ENCODE measurements around the gene ASMT.
A peak's percentile ranks its signal among the peaks of the same experiment; 100 is the strongest.
"Not testable (repeated sequence)": the region's sequence is repeated elsewhere in the genome, so short reads cannot be mapped to it uniquely, and the experiment has no call there.

The ASMT gene

DNA sequence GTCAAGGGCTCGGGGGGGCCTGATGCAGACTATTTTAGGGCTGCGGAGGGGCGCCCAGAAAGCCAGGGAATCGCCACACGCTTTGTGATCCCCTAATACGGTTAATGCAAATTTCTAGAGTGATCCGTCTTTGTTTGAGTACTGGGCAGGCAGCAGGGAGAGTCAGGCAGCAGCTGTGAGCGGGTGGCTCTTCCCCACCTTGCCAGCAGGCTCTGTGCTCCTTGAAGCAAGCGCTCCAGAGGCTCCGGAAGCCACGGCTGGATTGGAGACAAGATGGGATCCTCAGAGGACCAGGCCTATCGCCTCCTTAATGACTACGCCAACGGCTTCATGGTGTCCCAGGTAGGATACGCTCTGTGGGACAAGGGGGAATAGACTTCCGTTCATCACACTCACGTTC is at the start of gene ASMT:
ASMT (plus strand) TSS at position 133 of the 400 bp plus-strand sequence; CDS start at position 274, 141 bp downstream.
- H3K27me3 ChIP-seq (replicated peaks) = no peaks in the 10 kb centered on the region
- no peak within 1 kb of the TSS for H3K27ac ChIP-seq
- H3K36me3 ChIP-seq (replicated peaks) = no peaks in the 10 kb centered on the region
- no peak for DNase-seq
- no peak within 1 kb of the TSS for H3K4me3 ChIP-seq (ENCODE audit: low read depth, low read length)
- TF ChIP-seq, protein P1, sequence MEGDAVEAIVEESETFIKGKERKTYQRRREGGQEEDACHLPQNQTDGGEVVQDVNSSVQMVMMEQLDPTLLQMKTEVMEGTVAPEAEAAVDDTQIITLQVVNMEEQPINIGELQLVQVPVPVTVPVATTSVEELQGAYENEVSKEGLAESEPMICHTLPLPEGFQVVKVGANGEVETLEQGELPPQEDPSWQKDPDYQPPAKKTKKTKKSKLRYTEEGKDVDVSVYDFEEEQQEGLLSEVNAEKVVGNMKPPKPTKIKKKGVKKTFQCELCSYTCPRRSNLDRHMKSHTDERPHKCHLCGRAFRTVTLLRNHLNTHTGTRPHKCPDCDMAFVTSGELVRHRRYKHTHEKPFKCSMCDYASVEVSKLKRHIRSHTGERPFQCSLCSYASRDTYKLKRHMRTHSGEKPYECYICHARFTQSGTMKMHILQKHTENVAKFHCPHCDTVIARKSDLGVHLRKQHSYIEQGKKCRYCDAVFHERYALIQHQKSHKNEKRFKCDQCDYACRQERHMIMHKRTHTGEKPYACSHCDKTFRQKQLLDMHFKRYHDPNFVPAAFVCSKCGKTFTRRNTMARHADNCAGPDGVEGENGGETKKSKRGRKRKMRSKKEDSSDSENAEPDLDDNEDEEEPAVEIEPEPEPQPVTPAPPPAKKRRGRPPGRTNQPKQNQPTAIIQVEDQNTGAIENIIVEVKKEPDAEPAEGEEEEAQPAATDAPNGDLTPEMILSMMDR (IDR thresholded peaks at IDR 0.05; ENCODE audit: low read depth, low read length, missing control alignments) = no peak
- in situ Hi-C loops (cut with HindIII; ENCODE audit: low pct_ligation_motif_present, low sequenced_read_pairs) = no loop called here

- H3K27ac ChIP-seq; H3K36me3 ChIP-seq (replicated peaks); H3K27me3 ChIP-seq (replicated peaks); in situ Hi-C loops (cut with HindIII; ENCODE audit: low pct_ligation_motif_present, low sequenced_read_pairs); DNase-seq; H3K4me3 ChIP-seq (ENCODE audit: low read depth, low read length): not testable (repeated sequence)
Measured at GRCh38 chrX:1574181-1574580, 40.7 kb upstream of the ASMT start.

DNA sequence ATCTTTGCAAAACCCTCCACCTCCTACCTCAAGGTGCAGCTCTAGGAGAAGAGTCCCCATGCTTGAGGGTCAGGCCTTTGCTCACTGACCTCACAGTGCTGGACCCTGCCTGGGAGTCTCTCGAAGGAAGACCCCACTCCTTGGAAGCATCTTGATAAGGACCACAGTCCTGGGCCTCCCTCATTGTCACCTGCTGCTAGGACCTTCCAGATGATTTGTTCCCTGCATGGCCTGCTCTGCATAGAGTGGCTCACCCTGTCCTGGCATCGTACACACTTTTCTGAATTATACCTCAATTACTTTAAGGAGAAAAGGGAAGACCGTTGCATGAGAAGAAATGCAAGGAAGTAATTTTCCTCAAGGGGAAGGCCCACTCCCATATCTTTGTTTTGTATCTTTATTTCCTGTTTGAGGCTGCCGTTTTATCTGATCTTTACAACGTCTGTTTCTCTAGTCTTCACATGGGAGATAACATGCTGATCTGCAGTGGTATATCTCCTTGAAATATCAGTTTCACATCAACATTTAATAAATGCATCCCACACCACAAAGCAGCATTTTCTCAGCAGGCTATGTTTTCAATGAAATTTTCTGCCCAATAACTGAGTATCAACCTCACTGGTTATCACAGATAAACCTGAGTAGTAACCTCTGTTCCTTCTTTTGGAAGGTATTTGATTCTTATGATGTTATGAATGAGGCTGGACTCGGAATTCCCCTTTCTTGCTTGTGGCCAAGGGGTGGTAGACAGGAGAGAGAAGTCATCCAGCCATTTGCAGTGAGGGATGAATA is 38.5 kb upstream of the ASMT start:
- no peak overlapping the region for H3K27ac ChIP-seq
- H3K36me3 ChIP-seq (replicated peaks) = no peaks in the 10 kb centered on the region
- DNase-seq = no peak
- TF ChIP-seq, protein P1 (IDR thresholded peaks at IDR 0.05; ENCODE audit: low read depth, low read length, missing control alignments) = no peak
- H3K4me3 ChIP-seq (ENCODE audit: low read depth, low read length) = no peak overlapping the region
- no peaks in the 10 kb centered on the region for H3K27me3 ChIP-seq (replicated peaks)
- in situ Hi-C loops (cut with HindIII; ENCODE audit: low pct_ligation_motif_present, low sequenced_read_pairs) = no loop called here

GRCh38 chrX:1577845-1578244 is 37.0 kb upstream of the ASMT start:
- Histone ChIP-seq H3K36me3 (replicated peaks) (no peaks in the 10 kb centered on the region), H3K4me3 (ENCODE audit: low read depth, low read length) (no peak overlapping the region), H3K27me3 (replicated peaks) (no peaks in the 10 kb centered on the region), H3K27ac (no peak overlapping the region)
- DNase-seq = no peak
- TF ChIP-seq, protein P1 (IDR thresholded peaks at IDR 0.05; ENCODE audit: low read depth, low read length, missing control alignments) = no peak
- in situ Hi-C loops (cut with HindIII; ENCODE audit: low pct_ligation_motif_present, low sequenced_read_pairs) = no loop called here

GRCh38 chrX:1578511-1579173 is 36.2 kb upstream of the ASMT start:
- H3K36me3 ChIP-seq (replicated peaks) = no peaks in the 10 kb centered on the region
- H3K27ac ChIP-seq = no peak overlapping the region
- in situ Hi-C loops (cut with HindIII; ENCODE audit: low pct_ligation_motif_present, low sequenced_read_pairs) = no loop called here
- TF ChIP-seq, protein P1 (IDR thresholded peaks at IDR 0.05; ENCODE audit: low read depth, low read length, missing control alignments) = no peak
- no peak for DNase-seq
- no peaks in the 10 kb centered on the region for H3K27me3 ChIP-seq (replicated peaks)
- no peak overlapping the region for H3K4me3 ChIP-seq (ENCODE audit: low read depth, low read length)

GRCh38 chrX:1581132-1581531 is 33.7 kb upstream of the ASMT start:
- Histone ChIP-seq H3K36me3 (replicated peaks) (no peaks in the 10 kb centered on the region), H3K27me3 (replicated peaks) (no peaks in the 10 kb centered on the region), H3K4me3 (ENCODE audit: low read depth, low read length) (no peak overlapping the region), H3K27ac (no peak overlapping the region)
- DNase-seq = peak; percentile 57
- TF ChIP-seq, protein P1 (IDR thresholded peaks at IDR 0.05; ENCODE audit: low read depth, low read length, missing control alignments) = peak; percentile 75
- in situ Hi-C loops (cut with HindIII; ENCODE audit: low pct_ligation_motif_present, low sequenced_read_pairs) = no loop called here
